ENCODE results near the gene KIAA0586.
A peak's percentile ranks its signal among the peaks of the same experiment; 100 is the strongest.
"Not testable (repeated sequence)": the region's sequence is repeated elsewhere in the genome, so short reads cannot be mapped to it uniquely, and the experiment has no call there.

Gene KIAA0586

DNA sequence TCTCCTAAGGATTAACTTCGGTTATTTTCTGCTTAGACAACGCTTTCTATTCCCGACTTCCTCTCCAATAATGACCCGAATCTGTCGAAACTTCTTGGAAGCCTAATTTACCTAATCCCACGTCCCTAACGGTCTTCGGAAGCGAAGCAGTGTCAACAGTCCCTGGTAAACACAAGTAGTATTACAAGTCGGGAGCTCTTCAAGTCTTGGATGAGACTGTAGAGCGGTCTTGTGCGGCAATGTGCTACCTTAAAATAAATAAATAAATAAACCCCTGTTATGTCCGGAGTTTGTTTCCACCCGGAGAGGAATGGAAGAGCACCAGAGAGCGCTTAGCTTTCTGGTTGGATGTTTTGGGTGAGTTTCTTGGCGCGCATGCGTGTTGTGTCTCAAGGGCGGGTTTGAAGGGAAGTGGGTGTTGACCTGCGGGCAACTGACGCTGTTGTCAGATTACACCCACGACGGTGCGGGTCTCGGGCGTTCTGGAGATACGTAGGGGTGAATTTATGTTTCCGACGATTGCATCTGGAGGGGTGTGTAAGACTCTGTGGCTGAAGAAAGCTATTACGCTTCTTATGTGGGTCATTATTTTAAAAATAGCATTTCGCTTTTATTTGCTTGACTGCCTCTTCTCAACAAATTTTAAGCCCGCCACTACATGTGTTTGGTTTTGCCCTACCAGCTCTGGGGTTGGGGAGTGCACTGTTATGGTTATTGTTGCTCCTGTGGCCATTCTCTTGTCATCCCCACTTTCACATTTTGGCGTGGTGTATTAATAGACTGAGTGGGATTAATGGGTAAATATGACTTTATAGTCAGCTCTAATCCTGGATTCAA is at the start of gene KIAA0586, which contains the start of gene TIMM9:
KIAA0586 (plus strand) TSS at position 439 of the 837 bp plus-strand sequence. CDS start 546 bp downstream, outside the sequence.
TIMM9 (minus strand) TSS at position 251 of the 837 bp plus-strand sequence. CDS start 15,586 bp downstream, outside the sequence.
- peak; percentile 91 to 93 for DNase-seq (ENCODE audit: low read depth in 2 of 2)

DNA sequence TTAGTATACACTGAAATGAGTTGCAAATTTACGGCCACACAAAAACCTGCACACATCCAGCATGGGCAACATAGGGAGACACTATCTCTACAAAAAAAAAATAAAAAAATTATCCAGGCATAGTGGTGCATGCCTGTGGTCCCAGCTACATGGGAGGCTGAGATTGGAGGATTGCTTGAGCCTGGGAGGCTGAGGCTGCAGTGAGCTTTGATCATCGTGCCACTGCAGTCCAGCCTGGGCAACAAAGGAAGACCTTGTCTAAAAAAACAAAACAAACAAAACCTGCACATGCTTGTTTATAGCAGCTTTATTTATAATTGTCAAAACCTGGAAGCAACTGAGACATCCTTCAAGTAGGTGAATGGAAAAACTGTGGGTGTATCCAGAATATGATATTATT is 36.7 kb upstream of the KIAA0586 start:
- no peak for DNase-seq (ENCODE audit: low read depth in 2 of 2)

DNA sequence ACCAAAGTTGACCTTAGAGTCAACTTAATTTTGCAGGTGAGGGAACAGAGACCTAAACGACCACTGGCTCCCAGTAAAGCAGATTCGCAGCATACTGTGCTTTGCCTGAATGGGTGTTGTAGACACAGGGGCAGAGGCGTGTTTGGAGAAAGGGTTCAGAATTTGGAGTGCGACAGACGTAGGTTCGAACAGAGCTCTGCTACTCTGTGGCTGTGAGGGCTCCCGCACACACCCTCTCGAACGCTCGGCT is 32.0 kb upstream of the KIAA0586 start:
- DNase-seq (ENCODE audit: low read depth in 2 of 2) = no peak

DNA sequence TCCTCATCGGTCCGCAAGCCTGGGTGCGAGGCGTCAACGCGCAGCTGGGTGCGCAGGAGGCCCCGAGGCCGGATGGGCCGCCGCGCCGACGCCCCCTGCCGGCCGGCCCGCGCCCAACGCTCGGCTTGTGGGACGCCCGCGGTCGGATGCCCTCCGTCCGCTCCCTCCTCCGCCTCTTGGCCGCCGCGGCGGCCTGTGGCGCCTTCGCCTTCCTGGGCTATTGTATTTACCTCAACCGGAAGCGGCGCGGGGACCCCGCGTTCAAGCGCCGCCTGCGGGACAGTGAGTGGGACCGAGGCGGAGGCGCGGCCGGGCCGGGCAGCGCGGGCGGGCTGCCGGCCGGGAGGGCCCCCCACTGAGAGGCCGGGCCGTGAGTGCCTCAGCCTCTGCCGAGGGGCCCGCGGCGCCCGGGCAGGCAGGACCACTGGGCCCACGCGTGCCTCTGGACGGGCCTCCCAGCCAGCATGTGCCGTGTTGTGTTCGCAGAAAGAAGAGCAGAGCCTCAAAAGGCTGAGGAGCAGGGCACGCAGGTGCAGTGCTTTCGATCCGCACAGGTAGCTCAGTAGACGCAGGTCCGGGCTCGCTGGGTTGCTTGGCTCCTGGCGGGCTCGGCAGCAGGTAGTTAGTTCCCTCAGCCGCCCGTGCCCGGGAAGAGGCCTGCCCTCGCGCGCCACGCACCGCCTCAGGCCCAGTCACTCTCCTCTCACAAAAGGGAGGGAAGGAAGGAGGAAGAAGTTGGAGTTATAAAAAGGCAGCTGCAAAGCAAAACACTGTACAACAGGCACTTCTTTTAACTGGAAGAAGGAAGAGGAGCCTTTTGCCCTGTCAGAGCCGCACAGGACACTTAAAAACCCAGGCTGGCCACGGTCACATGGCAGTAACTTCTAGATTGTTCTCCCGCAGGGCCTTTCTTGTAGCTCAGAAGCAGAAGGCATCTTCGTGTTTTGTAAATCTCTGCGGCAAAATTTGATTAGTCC is 31.4 kb upstream of the KIAA0586 start, which contains the start of gene TOMM20L:
TOMM20L (plus strand) TSS at position 119 of the 977 bp plus-strand sequence; CDS start at position 147, 28 bp downstream.
- peak; percentile 44 to 60 for DNase-seq (ENCODE audit: low read depth in 2 of 2)

DNA sequence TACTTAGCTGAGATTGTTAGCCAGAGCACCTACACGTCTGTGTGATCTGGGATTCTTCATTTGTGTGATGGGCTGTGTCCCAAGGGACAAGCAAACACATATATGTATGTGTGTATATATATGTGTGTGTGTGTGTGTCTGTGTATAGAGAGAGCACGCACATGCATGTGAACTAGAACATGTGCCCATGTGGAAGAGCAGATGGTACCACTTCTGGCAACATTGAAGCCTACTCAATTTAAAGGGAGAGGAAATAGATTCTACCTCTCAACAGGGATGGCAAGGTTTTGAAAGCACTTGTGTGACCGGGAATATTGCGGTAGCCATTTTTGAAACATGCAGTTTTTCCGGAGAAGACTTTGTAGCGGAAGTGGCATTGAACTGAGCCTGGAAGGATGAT is 30.4 kb upstream of the KIAA0586 start:
- DNase-seq (ENCODE audit: low read depth in 2 of 2) = no peak

DNA sequence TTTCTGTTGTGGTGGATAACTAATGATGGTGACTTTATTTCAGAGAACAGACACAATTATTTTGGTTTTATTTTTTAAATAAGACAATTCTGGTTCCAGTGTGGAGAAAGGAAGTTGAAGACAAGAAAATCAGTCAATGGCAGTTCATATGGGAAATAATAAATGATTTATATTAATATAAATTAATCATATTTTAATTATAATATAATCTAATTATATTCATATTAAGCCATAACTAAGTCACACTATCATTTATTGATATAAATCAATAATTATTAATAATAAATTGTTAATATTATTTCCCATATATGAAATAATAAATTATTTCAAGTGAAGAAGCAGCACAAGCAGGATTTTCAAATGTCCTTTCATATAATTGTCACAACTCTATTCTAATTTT is 29.0 kb upstream of the KIAA0586 start:
- no peak for DNase-seq (ENCODE audit: low read depth in 2 of 2)

DNA sequence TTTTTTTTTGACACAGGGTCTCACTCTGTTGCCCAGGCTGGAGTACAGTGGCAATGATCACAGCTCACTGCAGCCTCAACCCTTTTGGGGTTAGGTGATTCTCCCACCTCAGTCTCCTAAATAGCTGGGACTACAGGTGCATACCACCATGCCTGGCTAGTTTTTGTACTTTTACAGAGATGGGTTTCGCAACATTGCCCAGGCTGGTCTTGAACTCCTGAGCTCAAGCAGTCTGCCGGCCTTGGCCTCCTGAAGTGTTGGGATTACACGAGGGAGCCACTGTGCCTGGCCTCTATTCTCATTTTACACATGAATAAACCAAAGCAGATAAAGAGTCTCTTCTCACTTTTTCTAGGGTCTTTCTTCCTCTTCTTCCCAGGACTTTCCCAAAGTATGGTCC is 28.6 kb upstream of the KIAA0586 start:
- no peak for DNase-seq (ENCODE audit: low read depth in 2 of 2)

DNA sequence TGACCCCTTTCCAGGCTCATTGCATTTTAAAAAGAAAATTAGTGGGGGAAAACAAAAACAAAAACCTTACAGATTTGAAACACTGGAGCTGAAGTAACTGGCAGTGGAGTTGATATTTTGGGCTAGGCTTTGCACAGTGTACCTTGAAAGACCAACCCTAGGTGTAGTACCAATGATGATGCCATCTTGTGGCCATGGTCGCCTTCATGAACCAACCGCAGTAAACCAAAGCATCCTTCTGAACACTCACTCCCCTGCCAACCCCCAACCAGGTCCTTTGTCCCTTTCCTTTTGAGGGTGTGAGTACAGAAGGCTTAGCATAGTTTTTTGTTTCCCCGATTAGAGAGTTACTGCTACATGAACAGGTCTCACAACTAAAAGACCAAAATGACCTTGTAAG is 25.9 kb upstream of the KIAA0586 start:
- no peak for DNase-seq (ENCODE audit: low read depth in 2 of 2)

DNA sequence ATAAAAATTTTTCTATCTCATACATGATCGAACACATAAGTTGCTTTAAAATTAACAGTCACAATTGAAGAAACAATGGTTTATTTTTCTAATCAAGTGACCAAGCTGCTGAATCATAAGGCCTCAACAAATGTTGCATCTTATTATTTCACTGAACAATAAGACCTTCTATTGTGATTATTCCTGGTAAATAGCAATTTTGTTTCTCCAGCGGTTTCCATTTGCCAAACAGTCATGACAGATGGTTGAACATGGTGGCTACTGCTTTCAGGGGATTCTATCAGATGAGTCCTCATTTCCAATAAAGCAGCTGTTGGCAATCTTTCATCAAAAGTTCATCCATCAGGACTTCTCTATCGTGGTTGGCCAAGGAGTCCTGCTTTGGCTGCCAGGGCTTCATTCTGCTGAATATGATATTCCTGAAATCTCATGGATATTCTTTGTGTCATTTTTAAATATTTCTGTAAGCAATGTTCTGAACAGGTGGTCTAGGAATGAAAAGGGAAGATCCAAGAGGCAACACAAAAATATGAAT is 18.8 kb upstream of the KIAA0586 start:
- no peak for DNase-seq (ENCODE audit: low read depth in 2 of 2)

DNA sequence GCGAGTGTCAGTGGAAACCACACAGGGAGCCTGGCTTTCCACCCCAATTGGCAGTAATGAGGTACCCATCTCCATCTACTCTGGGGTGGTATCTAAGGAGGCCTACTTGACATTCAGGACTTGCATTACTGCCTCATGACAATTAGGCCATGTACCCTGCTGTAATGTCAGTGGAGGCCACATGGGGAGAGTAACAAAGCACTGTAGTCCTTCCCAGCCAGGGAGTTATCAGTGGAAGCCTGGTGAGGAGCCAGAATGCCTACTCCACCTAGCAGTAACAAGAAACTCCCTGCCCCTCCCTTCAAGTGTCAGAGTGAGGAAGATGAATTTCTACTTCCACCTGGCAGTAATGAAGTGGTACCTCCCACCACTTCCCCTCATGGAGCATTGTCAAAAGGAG is 12.7 kb upstream of the KIAA0586 start:
- DNase-seq (ENCODE audit: low read depth in 2 of 2) = no peak

DNA sequence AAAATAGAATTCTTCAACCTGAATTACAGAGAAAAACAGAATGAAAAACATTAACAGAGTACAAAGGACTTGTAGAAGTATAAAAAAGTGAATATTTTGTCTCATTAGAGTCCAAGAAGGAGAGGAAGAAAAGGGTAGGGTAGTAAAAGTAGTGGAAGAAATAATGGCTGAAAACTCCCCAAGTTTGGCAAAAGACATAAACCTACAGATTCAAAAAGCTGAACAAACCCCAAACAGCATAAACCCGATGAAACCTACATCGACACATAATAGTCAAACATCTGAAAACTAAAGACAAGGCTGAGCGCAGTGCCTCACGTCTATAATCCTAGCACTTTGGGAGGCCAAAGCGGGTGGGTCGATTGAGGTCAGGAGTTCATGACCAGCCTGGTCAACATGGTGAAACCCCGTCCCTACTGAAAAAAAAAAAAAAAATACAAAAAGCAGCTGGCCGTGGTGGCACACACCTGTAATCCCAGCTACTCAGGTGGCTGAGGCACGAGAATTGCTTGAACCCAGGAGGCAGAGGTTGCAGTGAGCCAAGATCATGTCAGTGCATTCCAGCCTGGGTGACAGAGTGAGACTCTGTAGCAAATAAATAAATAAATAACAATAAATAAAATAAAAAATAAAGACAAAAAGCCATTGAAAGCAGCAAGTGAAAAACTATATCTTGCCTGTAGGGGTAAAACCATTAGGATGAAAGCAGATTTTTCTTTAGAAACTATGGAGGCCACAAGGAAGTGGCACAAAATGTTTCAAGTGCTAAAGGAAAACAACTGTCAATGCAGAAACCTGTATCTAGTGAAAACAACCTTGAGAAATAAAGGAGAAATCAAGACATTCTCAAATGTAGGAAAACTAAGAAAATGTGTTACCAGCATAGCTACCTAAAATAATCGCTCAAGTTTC is 11.6 kb upstream of the KIAA0586 start:
- DNase-seq (ENCODE audit: low read depth in 2 of 2) = no peak

DNA sequence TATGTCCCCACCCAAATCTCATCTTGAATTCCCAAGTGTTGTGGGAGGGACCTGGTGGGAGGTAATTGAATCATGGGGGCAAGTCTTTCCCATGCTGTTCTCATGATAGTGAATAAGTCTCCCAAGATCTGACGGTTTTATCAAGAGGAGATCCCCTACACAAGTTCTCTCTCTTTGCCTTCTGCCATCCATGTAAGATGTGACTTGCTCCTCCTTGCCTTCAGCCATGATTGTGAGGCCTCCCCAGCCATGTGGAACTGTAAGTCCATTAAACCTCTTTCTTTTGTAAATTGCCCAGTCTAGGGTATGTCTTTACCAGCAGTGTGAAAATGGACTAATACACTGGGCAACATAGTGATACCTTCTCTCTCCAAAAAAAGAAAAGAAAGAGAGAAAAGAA is 10.6 kb upstream of the KIAA0586 start:
- not testable (repeated sequence) for DNase-seq (ENCODE audit: low read depth in 2 of 2)

DNA sequence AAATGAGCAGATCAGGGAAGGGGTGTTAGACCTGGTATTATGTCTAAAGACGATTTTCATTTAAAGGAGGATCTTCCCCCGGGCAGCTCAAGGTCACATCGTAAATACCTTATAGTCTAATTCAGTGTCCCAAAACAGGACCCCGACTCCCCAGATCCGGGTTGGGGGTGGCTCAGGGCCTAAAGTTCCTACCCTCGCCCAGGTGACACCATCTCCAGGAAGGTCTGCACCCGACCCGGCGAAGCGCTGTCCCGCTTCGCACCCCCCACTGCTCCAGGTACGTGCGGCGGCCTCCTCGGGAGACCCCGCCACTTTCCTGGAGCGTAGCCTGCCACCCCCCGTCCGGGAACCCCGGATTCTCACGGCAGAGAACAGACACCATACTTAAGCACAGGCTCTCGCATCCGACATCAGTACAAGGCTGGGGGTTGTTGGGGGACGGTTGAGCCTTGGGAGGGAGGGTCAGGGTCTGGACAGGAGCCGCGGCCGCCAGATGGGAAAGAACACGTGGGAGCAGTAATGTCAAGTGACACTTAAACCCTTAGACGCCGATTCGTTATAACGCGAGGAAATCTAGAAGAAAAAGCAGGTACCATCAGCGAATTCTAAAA is 744 bp upstream of the KIAA0586 start:
- peak; percentile 22 to 30 for DNase-seq (ENCODE audit: low read depth in 2 of 2)

DNA sequence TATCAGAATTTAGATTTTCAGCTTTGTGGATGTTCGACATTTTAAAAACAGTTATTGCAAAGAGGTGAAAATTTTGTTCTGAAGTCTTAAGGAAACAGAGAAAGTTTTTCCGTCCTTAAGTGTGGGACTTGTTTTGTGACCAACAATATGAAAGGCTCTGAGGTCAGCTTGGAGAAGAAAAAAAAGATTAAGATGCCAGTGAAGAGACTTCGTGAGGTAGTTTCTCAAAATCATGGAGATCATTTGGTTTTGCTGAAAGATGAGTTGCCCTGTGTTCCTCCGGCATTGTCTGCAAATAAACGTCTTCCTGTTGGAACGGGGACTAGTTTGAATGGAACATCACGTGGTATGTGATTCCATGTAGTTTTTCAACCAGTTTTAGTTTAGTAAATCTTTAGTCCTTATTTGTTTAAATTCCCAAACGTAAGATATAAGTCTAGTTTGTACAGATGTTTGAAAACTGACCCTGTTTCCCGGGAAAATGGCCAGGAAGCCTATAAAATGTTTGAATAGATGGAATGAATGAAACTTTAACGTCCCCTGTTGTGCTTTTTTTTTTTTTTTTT is 682 bp downstream of the KIAA0586 start:
- no peak for DNase-seq (ENCODE audit: low read depth in 2 of 2)

DNA sequence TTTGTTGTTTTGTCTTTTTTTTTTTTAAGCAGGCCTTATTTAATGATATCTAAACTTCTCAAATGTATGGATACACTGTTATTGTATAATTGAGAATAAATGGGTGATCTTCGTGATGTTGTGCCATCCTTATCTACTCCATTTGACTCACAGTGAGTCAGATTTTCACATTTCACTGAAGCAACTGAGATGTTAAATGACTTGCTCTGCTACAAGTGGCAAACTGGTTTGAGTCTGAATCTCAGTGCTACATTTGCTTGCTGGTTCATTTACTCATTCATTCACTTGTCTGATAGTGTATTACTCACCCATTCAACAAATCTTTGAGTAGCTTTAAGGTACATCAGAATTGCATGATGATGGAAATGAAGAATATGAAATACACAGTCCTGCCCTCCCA is 2.6 kb downstream of the KIAA0586 start:
- DNase-seq (ENCODE audit: low read depth in 2 of 2) = no peak

DNA sequence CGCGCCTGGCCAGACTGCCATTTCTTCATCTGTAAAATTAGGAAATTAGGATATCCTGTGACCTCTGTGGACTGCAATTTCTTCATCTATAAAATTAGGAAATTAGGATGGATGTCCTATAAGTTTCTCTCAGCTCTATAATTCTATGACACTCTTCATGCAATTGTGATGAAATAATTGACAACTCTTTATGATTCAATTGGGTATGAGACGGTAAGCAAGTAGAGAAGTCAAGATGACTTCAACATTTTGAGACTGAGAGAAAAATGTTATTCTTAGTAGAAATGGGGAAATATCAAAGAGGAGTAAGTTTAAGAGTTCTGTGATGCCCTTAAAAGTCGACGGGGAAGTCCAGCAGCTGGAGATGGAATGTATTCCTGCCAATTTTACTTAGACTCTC is 12.0 kb downstream of the KIAA0586 start:
- no peak for DNase-seq (ENCODE audit: low read depth in 2 of 2)

DNA sequence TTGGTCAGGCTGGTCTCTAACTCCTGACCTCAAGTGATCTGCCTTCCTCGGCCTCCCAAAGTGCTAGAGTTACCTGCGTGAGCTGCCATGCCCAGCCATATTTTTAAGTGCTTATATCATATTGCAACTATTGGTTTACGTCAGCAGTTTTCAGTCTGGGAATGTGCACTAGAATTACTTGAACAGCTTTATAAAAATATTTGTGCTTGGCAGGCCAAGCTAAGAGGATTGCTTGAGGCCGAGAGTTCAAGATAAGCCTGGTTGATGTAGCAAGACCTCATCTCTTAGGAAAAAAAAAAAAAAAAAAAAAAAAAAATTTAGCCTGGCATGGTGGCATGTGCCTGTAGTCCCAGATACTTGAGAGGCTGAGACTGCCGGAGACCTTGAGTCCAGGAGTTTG is 17.1 kb downstream of the KIAA0586 start:
- no peak for DNase-seq (ENCODE audit: low read depth in 2 of 2)

DNA sequence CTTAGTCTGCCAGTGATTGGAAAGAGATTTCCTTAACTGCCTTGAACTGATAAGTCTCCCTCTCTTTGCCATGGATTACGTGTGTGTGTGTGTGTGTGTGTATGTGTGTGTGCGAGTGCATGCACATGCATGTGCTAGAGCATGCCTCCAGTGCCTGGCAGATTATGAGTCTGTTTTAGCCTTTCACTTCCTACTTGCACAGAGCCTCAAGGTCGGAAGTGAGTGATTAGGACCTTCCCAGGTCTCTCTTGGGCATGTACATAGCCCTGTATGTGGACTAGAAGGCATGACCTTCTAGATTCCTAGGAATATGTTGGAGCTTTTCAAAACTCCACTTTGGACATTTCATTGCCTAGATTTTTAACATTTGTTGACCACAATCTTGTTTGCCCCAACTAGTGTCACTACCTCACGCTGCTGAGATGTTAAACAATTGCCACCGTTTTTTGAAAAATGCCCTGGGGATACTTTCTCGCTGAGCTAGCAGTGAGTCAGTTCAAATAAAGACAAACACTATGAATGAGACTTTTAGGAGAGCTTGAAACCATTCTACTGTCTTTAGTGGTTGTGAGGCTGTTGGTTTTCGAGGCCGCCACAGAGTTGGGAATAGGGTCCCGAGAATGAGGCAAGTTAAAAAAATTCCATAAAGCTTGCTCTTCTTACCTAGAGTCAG is 28.2 kb downstream of the KIAA0586 start:
- no peak for DNase-seq (ENCODE audit: low read depth in 2 of 2)

DNA sequence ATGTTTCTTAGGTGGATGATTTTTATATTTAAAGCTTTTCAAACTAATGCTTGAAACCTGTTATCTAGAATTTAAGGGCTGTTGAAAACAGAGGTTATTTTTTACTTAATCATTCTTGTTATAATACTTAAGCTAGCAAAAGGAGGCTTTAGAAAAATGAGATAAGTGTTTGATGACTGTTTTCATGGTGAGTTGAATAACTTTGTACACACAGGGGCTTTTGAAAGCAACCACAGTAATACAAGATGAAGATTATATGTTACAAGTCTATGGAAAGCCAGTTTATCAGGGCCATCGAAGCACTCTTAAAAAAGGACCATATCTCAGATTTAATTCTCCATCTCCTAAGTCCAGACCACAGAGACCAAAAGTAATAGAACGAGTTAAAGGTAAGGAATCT is 33.3 kb downstream of the KIAA0586 start:
- DNase-seq (ENCODE audit: low read depth in 2 of 2) = no peak

DNA sequence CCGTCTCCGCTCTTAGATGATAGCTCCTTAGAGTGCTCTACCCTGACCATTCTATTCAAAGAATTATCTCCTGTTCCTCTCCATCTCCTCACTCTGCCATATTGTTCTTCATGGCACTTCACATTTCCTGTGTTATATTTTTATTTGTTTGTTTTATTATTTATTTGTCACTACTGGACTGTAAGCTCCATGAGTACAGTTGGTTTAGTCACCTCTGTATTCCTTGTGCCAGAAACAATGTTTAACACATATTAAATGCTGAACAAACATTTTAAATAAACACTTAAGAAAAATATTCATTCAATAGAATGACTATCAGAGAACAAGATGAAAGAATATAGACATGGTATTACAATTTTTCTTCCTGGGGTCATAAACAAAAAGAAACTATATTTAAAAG is 35.6 kb downstream of the KIAA0586 start:
- no peak for DNase-seq (ENCODE audit: low read depth in 2 of 2)

Measured in stimulated activated CD4-positive, alpha-beta T cell treated with anti-CD3 and anti-CD28 coated beads, Interleukin-12 subunit alpha, Interleukin-12 subunit beta, amount 100 ng/mL, for 24 hours (primary cell).